Skin of body (tissue), 2 donors: ENCODE results near the gene DOCK1. TPM values are rescaled to one million over a fixed set of nuclear protein-coding genes. Genes with fewer than 3 reads are reported as not detected.

Source experiments
- DNase-seq: peaks from one replicate; lab custom pipeline; 2025; lab: John Stamatoyannopoulos, UW
- total RNA-seq: library from RNA; depleted of rRNA; stranded (reverse); fragments of >200 nt; gene quantifications from one replicate; pipeline ENCODE4 v1.2.3, GENCODE V29; 2014

Gene DOCK1
- total RNA-seq, 1 donor from 2014 or later: 80.8 TPM

DNA sequence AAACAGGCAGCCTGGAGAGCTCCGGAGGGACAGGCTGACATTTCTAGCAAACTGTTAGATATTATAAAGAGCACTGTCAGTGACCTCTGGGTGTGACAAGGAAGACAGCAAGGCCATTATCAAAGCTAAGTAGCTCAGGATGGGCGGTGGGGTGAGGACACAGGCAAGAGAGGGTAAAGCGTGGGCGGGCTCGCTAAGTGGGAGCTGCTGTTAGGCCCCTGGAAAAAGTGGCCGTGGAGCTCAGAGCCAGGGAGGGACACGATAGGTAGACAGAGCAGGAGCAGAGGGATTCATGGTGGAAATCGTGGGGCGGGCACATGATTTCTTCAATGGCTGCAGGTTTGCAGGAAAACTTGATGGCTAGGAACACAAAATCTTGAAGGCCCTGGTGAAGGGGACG, 592.5 kb downstream of the DOCK1 start:
- DNase-seq: no peak

DNA sequence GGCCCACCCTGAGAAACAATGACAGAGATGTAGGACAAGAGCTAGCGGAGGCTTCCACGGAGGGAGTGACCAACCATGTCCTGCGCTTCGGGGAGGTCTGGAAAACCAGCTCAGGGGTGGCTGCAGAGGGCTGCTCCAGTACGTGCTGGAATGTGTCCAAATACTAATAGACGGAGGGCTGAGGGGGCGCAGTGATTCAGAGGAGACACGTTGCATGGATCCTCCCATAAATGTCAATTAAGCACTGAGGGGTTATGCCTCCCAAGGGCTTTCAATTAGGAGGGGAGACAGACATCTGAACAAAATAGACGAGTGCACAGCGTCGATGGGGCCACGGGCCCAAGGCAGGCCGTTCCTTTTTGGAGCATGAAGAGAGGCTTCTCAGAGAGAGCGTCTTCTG, 592.9 kb downstream of the DOCK1 start:
- DNase-seq: no peak

DNA sequence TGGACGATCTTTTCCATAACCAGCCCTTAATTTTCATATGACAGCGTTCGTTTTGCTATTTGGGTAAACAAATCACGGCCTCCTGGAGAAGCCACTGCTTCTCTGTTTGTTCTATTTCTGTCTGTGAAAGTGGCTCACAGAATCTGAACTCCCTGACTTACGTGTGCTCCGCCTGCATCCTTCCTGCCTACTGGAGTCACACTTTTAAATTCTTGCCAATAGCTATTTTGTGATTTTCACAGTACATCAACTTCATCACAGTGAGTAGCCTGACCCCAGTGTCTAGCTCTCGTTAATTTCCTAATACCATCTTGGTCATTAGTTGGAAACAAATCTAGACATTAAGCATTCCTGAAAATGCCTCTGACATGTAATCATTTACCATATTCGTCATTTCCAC, 594.9 kb downstream of the DOCK1 start:
- DNase-seq: no peak

Other genes starting within 250 kb of the DOCK1 start
- gene C10orf90, start 234.7 kb upstream of the DOCK1 start, total RNA-seq: 1.2 TPM